ENCODE results near the gene TAAR1.

GRCh38 chr6:132695773-132696172, 36.8 kb upstream of the TAAR1 start:
- TF ChIP-seq STAT6 (CRISPR knock-in tag; conservative IDR thresholded peaks at IDR 0.05; ENCODE audit: low read depth) (no peak), CTCF (IDR thresholded peaks at IDR 0.05) (no peak), ZNF281 (CRISPR knock-in tag; IDR thresholded peaks at IDR 0.05) (no peak), TEAD4 (CRISPR knock-in tag; IDR thresholded peaks at IDR 0.05) (no peak), ZNF121 (CRISPR knock-in tag; IDR thresholded peaks at IDR 0.05) (no peak), IRF2 (CRISPR knock-in tag; IDR thresholded peaks at IDR 0.05; ENCODE audit: borderline replicate concordance, low read depth) (no peak), PRDM15 (CRISPR knock-in tag; IDR thresholded peaks at IDR 0.05) (no peak), MXD4 (CRISPR knock-in tag; IDR thresholded peaks at IDR 0.05; ENCODE audit: borderline replicate concordance) (no peak)

Measured in WTC11 (cell line).